ENCODE measurements around the gene PHIP. TPM values are rescaled to one million over a fixed set of nuclear protein-coding genes. Genes with fewer than 3 reads are reported as not detected.

PHIP gene
- total RNA-seq, 1 experiment from 2014 or later, result 53.6 TPM

DNA sequence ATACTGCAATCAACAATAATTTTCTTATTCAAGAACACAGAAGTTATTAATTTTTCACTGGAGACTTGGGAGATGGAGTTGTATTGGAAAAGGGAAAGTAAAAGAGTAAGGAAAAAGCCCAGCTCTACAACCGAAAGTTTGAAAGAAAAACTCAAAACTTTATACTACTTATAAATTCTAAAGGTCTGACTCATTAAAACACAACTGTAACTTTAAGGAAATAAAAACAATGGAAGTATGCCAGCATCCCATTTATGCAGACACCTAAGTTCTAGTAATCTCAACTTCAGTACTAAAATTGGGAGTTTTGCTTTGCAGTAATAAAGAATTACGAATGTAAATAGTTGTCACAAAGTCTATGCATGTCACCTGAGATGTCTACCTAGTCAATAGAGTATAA lies 130.1 kb downstream of the PHIP start:
- Histone ChIP-seq H3K4me1 (ENCODE audit: insufficient read depth, low read length) (no peaks in the 10 kb centered on the region), H3K23me2 (ENCODE audit: insufficient read length, low read depth, low read length, poor library complexity, severe bottlenecking) (no peaks in the 10 kb centered on the region), H2BK120ac (ENCODE audit: low read depth, low read length, poor library complexity, severe bottlenecking) (no peak overlapping the region), H2AFZ (ENCODE audit: low read length) (no peak overlapping the region), H3K9me3 (ENCODE audit: control insufficient read depth, low read depth, low read length) (no peaks in the 10 kb centered on the region), H3K23ac (ENCODE audit: insufficient read length, low read depth, low read length) (no peak overlapping the region), H3K9ac (ENCODE audit: extremely low read depth, insufficient read length, low read length) (no peak overlapping the region), H4K20me1 (ENCODE audit: control insufficient read depth, insufficient read depth, insufficient read length) (no peaks in the 10 kb centered on the region), H3T11ph (ENCODE audit: low read length) (no peak overlapping the region), H2BK20ac (ENCODE audit: low read depth, low read length, poor library complexity, severe bottlenecking) (no peak overlapping the region), H3K4me2 (ENCODE audit: insufficient read depth, insufficient read length, low read length) (no peak overlapping the region), H2BK12ac (ENCODE audit: insufficient read length, low read depth, low read length) (no peak overlapping the region), H2BK5ac (ENCODE audit: insufficient read length, low read length) (no peak overlapping the region), H3K4ac (ENCODE audit: low read depth, low read length) (no peak overlapping the region), H4K8ac (replicated peaks; ENCODE audit: insufficient read length, low read depth, low read length) (no peak overlapping the region), H3K56ac (ENCODE audit: insufficient read length, low read depth, low read length) (no peak overlapping the region), H2BK15ac (ENCODE audit: low read depth, low read length) (no peak overlapping the region), H4K91ac (ENCODE audit: insufficient read length, low read depth, low read length) (no peak overlapping the region), H3K79me1 (ENCODE audit: insufficient read depth, low read depth, low read length, poor library complexity, severe bottlenecking) (no peaks in the 10 kb centered on the region), H4K5ac (ENCODE audit: insufficient read length, low read depth, low read length) (no peak overlapping the region), H2AK5ac (ENCODE audit: insufficient read length, low read length) (no peak overlapping the region), H3K79me2 (ENCODE audit: insufficient read depth, low read length) (no peaks in the 10 kb centered on the region), H3K27ac (ENCODE audit: insufficient read length, low read depth, low read length) (no peak overlapping the region), H3K14ac (ENCODE audit: insufficient read depth, low read length) (no peak overlapping the region), H3K27me3 (ENCODE audit: insufficient read depth, low read length) (no peaks in the 10 kb centered on the region), H3K18ac (ENCODE audit: insufficient read length, low read depth, low read length) (no peak overlapping the region)
- DNase-seq, result no peak
- Mint-ChIP-seq H3K4me1 (no peaks in the 10 kb centered on the region), H3K27me3 (ENCODE audit: low read depth) (no peaks in the 10 kb centered on the region), H3K4me3 (no peak overlapping the region), H3K9me3 (peaks cover 25 to 26% of the 10 kb centered on the region in 2 experiments), H3K27ac (no peak overlapping the region), H3K36me3 (ENCODE audit: insufficient read depth in 1 of 3, low read depth in 3 of 3) (peaks cover 68 to 91% (median 88%) of the 10 kb centered on the region in 3 experiments)
- no CpG with 5 or more reads among the region's 2 CpGs for WGBS (ENCODE audit: extremely low coverage, insufficient read length, low lambda C conversion rate)
- TF ChIP-seq, protein P1, sequence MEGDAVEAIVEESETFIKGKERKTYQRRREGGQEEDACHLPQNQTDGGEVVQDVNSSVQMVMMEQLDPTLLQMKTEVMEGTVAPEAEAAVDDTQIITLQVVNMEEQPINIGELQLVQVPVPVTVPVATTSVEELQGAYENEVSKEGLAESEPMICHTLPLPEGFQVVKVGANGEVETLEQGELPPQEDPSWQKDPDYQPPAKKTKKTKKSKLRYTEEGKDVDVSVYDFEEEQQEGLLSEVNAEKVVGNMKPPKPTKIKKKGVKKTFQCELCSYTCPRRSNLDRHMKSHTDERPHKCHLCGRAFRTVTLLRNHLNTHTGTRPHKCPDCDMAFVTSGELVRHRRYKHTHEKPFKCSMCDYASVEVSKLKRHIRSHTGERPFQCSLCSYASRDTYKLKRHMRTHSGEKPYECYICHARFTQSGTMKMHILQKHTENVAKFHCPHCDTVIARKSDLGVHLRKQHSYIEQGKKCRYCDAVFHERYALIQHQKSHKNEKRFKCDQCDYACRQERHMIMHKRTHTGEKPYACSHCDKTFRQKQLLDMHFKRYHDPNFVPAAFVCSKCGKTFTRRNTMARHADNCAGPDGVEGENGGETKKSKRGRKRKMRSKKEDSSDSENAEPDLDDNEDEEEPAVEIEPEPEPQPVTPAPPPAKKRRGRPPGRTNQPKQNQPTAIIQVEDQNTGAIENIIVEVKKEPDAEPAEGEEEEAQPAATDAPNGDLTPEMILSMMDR (conservative IDR thresholded peaks at IDR 0.05), result no peak

Data from H9 (cell line).